Activated effector memory CD4-positive, alpha-beta T cell treated with Interleukin-2 at 50 U/mL for 16 hours (primary cell): Measurements from ENCODE around the gene DOCK2.
"Not testable (repeated sequence)": the region's sequence is repeated elsewhere in the genome, so short reads cannot be mapped to it uniquely, and the experiment has no call there.

ENCODE experiments used
- DNase-seq: peaks from one replicate; pipeline ENCODE4 v3.0.0-alpha.2; 2020

Gene DOCK2

GRCh38 chr5:169913479-169913878, 276.4 kb downstream of the DOCK2 start:
- DNase-seq: no peak

DNA sequence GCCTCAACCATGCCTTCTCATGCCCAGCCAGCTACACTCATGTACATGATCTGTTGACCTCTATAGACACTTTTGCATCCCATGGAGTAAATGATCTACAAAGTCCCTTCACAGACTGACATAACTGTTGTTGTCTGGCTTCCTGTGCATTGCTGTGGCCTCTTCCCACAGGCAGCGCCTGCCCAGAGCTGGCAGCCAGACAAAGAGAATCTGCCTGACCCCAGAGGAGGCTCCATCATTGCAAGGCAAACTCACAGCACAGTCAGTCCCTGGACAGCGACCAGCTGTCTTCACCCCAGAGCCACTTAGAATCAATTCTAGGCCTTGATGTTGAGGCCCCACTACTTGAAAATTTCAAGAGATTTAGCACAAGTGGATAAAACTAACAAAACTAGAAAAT, 277.7 kb downstream of the DOCK2 start:
- DNase-seq: no peak

DNA sequence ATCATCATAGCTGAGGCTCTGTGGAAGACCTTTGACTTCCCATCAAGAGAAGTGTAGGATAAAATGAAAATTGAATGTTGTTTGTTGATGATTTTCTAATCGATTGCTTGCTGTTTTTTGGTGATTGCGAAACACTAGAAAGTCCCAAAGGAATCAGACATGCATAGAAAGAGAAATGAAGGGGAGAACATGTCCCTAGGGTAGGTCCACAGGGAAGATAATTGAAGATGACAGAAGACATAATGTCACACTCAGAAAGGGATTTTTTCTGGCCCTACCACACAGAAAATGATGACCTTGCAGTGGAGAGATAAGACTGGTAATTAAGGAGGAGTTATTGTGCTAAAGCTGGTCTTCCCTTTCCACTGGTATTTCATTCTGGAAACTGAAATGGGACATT, 280.4 kb downstream of the DOCK2 start:
- no peak for DNase-seq

DNA sequence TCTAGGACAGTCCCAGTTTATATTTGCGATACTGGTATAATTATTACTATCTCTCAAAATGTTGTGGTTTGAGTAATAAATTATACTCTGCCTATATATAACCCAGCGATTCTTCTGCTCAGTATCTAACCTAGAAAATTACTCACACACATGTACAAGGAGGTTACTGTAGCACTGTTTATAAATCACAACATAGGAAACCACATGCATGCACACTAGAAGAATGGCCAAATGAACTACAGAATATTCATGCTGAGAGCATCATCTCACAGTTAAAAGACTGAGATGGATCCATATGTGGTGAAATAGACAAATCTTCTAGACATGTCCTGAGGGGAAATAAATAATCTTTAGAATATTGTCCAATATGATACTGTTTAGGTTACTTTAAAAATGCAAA, 281.2 kb downstream of the DOCK2 start:
- no peak for DNase-seq

DNA sequence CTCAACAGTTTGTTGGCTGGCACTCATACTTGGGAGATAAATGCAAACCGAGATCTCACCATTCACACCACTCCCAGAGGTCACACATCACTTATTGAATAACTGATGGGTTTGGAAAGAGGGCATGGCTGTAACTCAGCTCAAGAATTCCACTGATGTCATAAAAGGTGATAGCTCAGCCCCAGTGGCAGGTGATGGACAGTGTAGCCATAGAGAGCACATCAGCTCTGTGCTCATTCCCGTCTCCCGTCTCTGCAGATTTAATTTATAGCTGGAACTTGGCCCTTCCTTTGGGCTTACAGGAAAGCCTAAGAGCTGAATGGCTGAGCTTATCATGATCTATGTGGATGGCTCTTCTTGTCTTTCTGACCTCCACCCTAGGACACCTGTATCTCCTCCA, 283.4 kb downstream of the DOCK2 start:
- DNase-seq: no peak

GRCh38 chr5:169921384-169921783, 284.3 kb downstream of the DOCK2 start:
- no peak for DNase-seq

DNA sequence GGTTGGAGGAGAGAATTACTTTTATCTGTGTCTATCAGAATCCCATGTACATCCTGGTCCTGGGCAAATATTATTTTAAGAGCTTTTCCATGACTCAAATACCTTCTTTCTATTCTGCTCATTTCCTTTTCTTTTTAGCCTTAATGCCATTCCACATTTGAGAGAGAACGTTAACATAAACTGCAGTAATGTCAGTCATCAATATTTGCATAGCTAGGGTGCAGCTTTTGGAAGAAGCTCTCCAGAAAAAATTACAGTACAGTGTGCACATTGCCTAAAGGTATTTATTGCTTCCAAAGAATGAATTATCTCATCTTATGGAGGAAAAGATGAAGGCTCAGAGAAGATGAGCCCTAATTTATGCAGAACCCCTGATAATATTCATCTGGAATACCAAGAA, 284.9 kb downstream of the DOCK2 start:
- no peak for DNase-seq

DNA sequence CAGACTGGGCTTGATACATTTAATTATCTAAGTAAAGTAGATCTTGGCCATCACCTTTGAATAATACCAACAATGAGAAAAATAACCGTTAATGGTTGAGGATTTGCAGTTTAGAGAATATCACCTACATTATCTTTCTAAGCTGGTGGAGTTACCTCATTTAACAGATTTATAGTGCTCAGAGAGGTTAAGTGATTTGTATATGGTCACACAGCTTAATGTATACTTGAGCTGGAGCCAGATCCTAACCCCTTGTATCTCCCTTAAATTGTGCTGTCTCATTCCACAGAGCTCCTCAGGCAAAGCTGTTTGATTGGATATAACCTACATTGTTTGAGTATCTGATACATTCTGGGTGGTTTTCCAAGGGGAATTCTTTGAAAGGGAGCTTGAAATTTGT, 285.4 kb downstream of the DOCK2 start:
- no peak for DNase-seq

DNA sequence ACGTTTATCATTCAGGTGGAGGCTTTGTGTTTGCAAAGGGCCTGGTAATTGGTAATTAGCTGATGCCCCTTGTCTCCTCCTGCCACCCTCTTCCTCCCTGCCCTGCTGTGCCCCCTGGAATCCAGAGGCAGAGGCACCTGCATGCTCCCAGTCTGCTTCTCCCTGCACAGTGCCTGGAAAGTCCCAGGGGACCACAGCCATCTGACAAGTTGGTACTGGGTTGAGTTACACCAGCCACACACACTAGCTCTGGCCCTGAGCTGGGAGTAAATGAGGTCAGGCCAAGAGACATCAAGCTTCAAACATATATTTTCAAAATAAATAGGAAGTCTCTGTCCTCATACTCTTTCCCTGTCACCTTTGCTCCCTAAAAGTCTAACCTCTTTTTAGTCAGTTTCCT, 286.9 kb downstream of the DOCK2 start:
- DNase-seq: no peak

DNA sequence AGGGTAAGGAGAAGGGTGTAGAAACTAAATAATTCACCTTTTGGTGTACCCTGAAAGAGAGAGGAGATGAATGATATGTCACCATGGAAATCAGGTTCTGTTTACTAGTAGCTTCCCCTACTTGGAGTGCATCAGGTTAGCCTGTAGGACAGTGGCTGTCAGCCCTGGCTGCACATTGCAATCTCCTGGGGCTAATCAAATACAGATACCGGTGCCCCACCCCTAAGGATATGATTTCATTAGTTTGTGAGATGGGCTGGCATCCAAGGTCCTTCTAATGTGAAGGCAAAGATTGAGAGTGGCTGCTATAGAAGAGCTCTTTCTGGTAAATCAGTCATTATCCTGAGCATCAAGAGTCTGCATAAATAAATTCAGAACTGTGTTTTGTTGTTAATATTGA, 296.1 kb downstream of the DOCK2 start:
- DNase-seq: no peak

DNA sequence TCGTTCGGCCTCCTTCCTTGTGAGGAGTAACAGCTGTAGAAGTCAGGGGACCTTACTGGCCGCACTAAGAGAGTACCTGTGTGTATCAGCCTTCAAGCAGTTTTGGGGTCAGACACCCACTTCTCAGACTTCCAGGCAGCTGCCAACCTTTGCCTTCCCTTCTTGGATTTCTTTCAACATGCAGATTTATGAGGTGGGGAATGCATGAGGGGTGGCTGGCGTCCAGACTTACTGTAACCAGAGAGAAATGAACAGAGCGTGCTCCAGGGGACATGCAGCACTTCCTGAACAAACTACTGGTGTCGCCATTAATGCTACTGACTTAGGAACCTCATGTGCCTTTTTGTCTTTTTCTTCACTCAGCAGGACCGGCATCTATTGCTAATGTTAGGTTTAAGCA, 296.5 kb downstream of the DOCK2 start:
- no peak for DNase-seq

DNA sequence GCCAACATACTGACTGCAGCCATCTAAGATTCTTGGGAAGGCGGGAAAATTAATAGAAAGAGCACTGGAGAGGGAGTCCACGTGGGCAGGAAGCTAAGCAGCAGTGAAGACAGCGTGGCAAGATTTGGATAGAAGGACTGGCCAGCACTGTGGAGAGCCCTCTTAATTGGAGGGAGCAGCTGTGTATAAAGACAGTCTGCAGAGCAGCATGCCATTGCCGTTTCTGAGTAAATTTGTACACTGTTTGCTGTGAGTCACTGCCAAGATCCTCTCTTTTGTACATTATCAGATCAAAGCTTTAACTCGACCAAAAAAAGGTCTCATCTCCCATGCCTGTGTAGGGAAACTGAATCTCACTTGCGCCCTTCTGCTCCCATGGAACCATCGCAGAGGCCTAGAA, 297.9 kb downstream of the DOCK2 start:
- no peak for DNase-seq

GRCh38 chr5:169935762-169936161, 298.7 kb downstream of the DOCK2 start:
- no peak for DNase-seq

DNA sequence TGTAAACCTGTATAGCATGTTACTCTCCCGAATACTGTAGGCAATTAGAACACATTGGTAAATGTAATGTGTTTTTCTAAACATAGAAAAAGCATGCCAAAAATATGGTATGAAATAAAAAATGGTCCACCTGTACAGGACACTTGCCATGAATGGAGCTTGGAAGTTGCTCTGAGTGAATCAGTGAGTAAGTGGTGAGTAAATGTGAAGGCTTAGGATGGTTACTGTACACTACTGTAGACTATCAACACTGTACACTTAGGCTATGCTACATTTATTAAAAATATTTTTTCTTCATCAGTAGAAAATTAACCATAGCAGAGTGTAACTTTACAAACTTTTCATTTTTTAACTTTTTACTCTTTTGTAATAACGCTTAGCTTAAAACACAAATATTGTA, 301.4 kb downstream of the DOCK2 start:
- no peak for DNase-seq

DNA sequence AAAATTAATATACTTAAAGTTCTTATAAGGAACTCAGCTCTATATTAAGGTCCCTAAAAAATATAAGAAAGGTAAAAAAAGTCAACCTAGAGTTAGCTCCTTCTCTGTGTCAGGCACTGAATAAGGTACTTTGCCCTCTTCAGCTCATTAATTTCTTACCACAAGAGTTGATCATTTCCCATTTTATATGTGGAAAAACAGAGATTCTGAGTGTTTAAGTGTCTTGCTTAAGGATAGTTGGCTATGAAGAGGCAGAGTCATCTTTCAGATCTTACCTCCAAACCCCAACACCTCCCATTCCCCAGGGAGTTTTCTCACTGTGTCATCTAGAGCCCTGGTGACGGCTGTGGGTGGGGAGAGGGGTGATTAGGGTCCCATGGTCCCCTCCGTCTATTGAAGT, 302.7 kb downstream of the DOCK2 start:
- DNase-seq: no peak

GRCh38 chr5:169941542-169941941, 304.5 kb downstream of the DOCK2 start:
- no peak for DNase-seq

DNA sequence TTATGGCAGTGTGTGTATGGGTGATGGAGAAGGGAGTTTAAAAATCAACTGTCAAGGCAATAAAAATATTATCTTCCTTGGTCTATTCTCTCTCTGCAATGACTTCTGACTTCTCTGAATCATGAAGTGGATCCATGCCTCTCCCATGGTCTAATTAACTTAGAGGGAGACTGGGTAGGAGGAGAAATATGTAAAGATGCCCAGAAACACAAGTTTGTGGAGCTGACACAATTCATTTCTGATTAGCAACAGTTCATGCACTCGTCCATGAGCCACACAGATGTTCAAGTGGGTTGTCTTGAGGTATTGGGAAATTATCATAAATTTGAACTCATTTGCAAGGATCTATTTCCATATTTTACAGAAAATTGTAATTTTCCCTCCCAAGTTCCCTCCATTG, 305.1 kb downstream of the DOCK2 start:
- DNase-seq: no peak

- DNase-seq: no peak
Observed at GRCh38 chr5:169943026-169943425, 306.0 kb downstream of the DOCK2 start.

DNA sequence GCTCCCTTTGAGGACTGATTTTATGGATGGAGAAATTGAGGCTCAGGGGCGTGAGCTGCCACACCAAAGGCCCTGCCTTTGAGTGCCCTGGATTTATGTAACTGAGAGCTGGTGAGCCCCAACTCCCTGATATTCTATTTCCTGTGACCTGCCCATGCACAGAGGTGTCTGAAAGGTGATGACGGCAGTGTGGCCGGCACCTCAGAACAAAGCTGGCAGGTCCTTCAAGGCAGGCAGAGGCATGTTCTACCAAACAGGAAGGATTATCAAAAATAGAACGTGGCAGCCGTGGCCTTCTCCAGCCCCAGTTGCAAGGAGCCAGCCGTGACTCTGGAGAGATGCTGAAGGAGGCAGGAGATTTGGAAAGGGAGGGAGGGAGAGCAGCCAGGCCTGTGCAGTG, 307.0 kb downstream of the DOCK2 start:
- DNase-seq: no peak

DNA sequence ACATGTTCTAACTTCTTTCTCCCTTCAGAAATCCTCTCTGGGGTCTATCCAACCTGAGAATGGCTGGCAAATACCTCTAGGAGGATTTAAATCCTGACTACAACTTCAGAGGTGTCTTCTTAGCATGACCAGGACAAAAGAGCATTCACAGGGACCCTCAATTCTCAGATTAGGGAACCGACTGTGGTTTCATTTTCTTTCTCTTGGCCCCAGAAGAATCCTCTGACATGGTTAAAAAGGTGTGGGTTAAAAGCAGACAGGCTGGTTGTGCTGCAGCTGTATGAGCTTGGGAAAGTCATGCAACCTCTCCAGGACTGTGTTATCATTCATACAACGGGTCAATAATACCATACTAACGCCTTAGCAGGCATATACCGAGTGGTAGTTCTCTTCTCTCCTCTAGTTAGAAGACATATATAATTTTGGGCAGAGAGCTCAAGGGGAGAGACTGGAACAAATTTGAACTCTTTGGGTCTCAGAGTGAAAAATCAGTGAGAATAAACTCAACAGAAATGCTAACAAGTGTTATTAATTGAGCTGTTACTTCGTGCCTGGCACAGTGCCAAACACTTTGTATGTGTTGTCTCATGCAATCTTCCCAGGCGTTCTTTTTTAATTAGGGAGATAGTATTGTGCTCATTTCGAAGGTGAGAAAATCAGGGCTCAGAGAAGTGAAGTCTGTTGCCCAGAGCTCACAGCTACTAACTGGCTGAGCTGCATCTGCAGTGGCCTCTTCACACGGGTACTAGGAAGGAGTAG, 308.0 kb downstream of the DOCK2 start:
- no peak for DNase-seq

- no peak for DNase-seq
Observed at GRCh38 chr5:169945831-169946261, 308.8 kb downstream of the DOCK2 start.

- DNase-seq: no peak
Observed at GRCh38 chr5:169946743-169947295, 309.7 kb downstream of the DOCK2 start.

GRCh38 chr5:169950333-169950732, 313.3 kb downstream of the DOCK2 start:
- DNase-seq: no peak

DNA sequence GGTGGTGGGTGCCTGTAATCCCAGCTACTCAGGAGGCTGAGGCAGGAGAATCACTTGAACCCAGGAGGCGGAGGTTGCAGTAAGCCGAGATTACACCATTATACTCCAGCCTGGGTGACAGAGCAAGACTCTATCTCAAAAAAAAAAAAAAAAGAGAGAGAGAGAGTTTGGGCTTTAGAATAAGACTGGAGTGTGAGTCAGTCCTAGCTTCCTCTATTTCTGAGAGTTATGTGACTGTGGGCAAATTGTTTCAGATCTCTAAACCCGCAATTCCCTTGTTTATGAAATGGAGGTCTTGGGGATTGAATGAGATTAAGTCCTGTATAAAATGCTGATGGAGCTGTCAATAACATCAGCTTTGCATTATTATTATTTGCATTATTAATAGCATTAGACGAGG, 316.1 kb downstream of the DOCK2 start:
- not testable (repeated sequence) for DNase-seq

GRCh38 chr5:169954786-169955185, 317.7 kb downstream of the DOCK2 start:
- no peak for DNase-seq
